Prostate gland (tissue), 2 donors: ENCODE measurements around the gene BCL2L11. TPM values are rescaled to one million over a fixed set of nuclear protein-coding genes. Genes with fewer than 3 reads are reported as not detected.

ENCODE experiments used
- DNase-seq: peaks from one replicate; pipeline ENCODE4 v3.0.0-alpha.2; 2019; ENCODE audit warnings: low spot score
- H3K27ac ChIP-seq, 2 donors: fragments of 200-600 bp; sonication (generic); 2 replicates each; pipeline ENCODE4 v1.5.1; 2017 to 2019
- H3K27me3 ChIP-seq: fragments of 200-600 bp; sonication (generic); replicated peaks from 2 replicates; pipeline ENCODE4 v1.5.1; 2019; ENCODE audit not compliant: insufficient read depth
- H3K36me3 ChIP-seq, 2 donors: fragments of 200-600 bp; sonication (generic); 1 replicate in 1 of 2; 2 replicates in 1 of 2; pipeline versions ENCODE4 v1.5.1 to v1.8.1; 2017 to 2019
- H3K4me1 ChIP-seq: fragments of 200-600 bp; sonication (generic); replicated peaks from 2 replicates; pipeline ENCODE4 v1.5.1; 2019
- H3K4me3 ChIP-seq, 2 donors: fragments of 200-600 bp; sonication (generic); 2 replicates each; pipeline ENCODE4 v1.5.1; 2017 to 2019
- H3K9me3 ChIP-seq: fragments of 200-600 bp; sonication (generic); 2 replicates; pipeline ENCODE4 v1.5.1; 2017
- POLR2A ChIP-seq: fragments of 450-650 bp; IDR thresholded peaks from one replicate; pipeline ENCODE4 v1.6.1; 2016; ENCODE audit warnings: antibody characterized with exemption, mild to moderate bottlenecking
- POLR2AphosphoS5 ChIP-seq: sonication (generic); formaldehyde crosslinking; IDR thresholded peaks from one replicate; pipeline ENCODE4 v1.6.1; 2017; ENCODE audit warnings: antibody characterized with exemption
- WGBS: methylation state at CpG from one replicate; pipeline ENCODE4 v1.1.5; 2018; 5-methylcytosine and 5-hydroxymethylcytosine counted together
- intact Hi-C: fragments of 100-400 bp; cut with DNase I; formaldehyde crosslinking; loops from one replicate; pipeline ENCODE4 v1.14.2; 2022
- total RNA-seq, 2 donors: library from RNA; depleted of rRNA; stranded (reverse); fragments of >200 nt; gene quantifications; one replicate each; pipeline ENCODE4 v1.1.0, GENCODE V29; 2016
- TF ChIP-seq, protein P1 (sequence below), 4 experiments: fragments of 200-600 bp in 2 of 4; fragments of 450-650 bp in 2 of 4; sonication (generic) in 2 of 4; IDR thresholded peaks; 1 replicate in 3 of 4; 2 replicates in 1 of 4; pipeline ENCODE4 v1.5.1; 2016 to 2019; ENCODE audit warnings: antibody characterized with exemption in 4 of 4, mild to moderate bottlenecking in 2 of 4, moderate library complexity in 2 of 4

The BCL2L11 gene
- total RNA-seq, 2 donors from 2014 or later: 28.3 to 55.3 TPM

GRCh38 chr2:111199840-111200239, 79.1 kb downstream of the BCL2L11 start:
- TF ChIP-seq, protein P1, sequence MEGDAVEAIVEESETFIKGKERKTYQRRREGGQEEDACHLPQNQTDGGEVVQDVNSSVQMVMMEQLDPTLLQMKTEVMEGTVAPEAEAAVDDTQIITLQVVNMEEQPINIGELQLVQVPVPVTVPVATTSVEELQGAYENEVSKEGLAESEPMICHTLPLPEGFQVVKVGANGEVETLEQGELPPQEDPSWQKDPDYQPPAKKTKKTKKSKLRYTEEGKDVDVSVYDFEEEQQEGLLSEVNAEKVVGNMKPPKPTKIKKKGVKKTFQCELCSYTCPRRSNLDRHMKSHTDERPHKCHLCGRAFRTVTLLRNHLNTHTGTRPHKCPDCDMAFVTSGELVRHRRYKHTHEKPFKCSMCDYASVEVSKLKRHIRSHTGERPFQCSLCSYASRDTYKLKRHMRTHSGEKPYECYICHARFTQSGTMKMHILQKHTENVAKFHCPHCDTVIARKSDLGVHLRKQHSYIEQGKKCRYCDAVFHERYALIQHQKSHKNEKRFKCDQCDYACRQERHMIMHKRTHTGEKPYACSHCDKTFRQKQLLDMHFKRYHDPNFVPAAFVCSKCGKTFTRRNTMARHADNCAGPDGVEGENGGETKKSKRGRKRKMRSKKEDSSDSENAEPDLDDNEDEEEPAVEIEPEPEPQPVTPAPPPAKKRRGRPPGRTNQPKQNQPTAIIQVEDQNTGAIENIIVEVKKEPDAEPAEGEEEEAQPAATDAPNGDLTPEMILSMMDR (IDR thresholded peaks at IDR 0.05): no peak
- TF ChIP-seq POLR2AphosphoS5 (no peak), POLR2A (no peak)
- no peaks in the 10 kb centered on the region for H3K27me3 ChIP-seq
- intact Hi-C loops: no loop called here

DNA sequence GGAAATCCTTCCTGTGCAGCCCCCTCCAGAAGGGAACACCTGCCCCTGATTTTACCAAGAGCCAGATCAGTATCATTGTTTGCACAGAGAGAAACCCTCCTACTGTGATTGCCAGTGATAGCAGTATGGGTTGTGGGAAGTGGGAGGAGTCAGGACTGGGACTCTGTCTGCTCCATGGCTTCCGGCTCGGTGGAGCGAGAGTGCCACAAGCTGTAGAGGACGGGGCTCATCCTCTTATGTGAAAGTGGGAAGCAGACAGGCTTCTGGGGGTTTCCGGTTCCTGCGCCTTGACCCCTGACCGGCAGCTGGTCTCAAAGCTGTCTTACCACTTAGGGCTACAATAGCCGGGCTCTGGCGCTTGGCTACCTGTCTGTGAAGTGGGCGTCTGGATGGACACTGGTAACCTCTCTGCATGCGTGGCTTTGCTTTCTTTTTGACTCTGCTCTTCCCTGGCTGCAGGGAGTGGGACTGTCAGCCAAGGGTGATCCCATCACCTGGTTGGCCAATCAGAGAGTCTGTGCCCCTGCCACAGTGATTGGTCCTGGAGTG, 79.7 kb downstream of the BCL2L11 start:
- Histone ChIP-seq H3K4me3 (no peak overlapping the region), H3K27ac (no peak overlapping the region), H3K36me3 (no peaks in the 10 kb centered on the region), H3K4me1 (no peaks in the 10 kb centered on the region), H3K9me3 (no peaks in the 10 kb centered on the region), H3K27me3 (no peaks in the 10 kb centered on the region)
- intact Hi-C loops: no loop called here
- WGBS: 87% methylated on average over 10 of the region's 11 CpGs
- DNase-seq: no peak
- TF ChIP-seq POLR2A (no peak), POLR2AphosphoS5 (no peak)
- TF ChIP-seq, protein P1 (IDR thresholded peaks at IDR 0.05): no peak

More at GRCh38 chr2:111199840-111200239, 79.1 kb downstream of the BCL2L11 start:
- peak; percentile 1 for DNase-seq
- Histone ChIP-seq H3K4me3 (no peak overlapping the region), H3K4me1 (no peaks in the 10 kb centered on the region), H3K27ac (no peak overlapping the region), H3K36me3 (no peaks in the 10 kb centered on the region), H3K9me3 (no peaks in the 10 kb centered on the region)
- WGBS: 75% methylated on average over 10 of the region's 10 CpGs

- no peaks in the 10 kb centered on the region for H3K4me1 ChIP-seq
- 91% methylated on average over 4 of the region's 4 CpGs for WGBS
- no peak overlapping the region for H3K4me3 ChIP-seq
- DNase-seq: no peak
- H3K9me3 ChIP-seq: no peaks in the 10 kb centered on the region
- H3K36me3 ChIP-seq: no peaks in the 10 kb centered on the region
- no peak overlapping the region for H3K27ac ChIP-seq
- H3K27me3 ChIP-seq: no peaks in the 10 kb centered on the region
- intact Hi-C loops: no loop called here
- TF ChIP-seq POLR2AphosphoS5 (no peak), POLR2A (no peak)
- TF ChIP-seq, protein P1 (IDR thresholded peaks at IDR 0.05): no peak
Measured at GRCh38 chr2:111201214-111201613, 80.5 kb downstream of the BCL2L11 start.

DNA sequence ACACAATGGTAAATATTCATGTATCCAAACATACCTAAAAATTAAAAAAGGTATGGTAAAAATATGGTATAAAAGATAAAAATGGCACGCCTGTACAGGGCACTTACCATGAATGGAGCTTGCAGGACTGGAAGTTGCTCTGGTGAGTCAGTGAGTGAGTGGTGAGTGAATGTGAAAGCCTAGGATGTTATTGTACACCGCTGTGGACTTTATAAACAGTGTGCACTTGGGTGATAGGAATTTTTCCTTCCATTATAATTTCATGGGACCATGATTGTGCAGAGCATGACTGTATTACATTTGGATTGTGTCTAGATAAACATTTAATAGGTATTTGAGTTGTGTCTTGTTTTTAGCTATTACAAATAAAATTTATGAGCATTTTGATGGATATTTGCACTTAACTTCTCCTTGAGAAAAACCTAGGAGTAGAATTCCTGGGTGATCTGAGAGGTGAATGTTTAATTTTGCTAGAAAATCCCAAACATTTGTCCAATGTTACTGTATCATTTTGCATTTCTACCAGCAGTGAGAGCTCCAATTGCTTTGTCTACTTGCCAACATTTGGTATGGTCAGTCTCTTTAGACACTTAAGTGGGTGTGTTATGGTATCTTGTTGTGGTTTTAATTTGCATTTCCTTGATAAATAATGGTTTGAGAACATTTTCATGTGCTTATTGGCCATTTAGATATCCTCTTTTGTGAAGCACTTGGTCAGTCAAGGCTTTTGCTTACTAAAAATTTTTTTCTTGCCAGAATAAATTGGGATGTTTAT, 81.7 kb downstream of the BCL2L11 start:
- H3K27ac ChIP-seq: no peak overlapping the region
- H3K27me3 ChIP-seq: no peaks in the 10 kb centered on the region
- no peaks in the 10 kb centered on the region for H3K36me3 ChIP-seq
- TF ChIP-seq POLR2A (no peak), POLR2AphosphoS5 (no peak)
- TF ChIP-seq, protein P1 (IDR thresholded peaks at IDR 0.05): no peak
- no peaks in the 10 kb centered on the region for H3K4me1 ChIP-seq
- no peak overlapping the region for H3K4me3 ChIP-seq
- no peaks in the 10 kb centered on the region for H3K9me3 ChIP-seq
- no peak for DNase-seq
- intact Hi-C loops: no loop called here
- 69% methylated on average over 2 of the region's 2 CpGs for WGBS

GRCh38 chr2:111204706-111205105, 84.0 kb downstream of the BCL2L11 start:
- Histone ChIP-seq H3K36me3 (no peaks in the 10 kb centered on the region), H3K27me3 (no peaks in the 10 kb centered on the region), H3K9me3 (no peaks in the 10 kb centered on the region), H3K4me1 (no peaks in the 10 kb centered on the region), H3K27ac (no peak overlapping the region), H3K4me3 (no peak overlapping the region)
- TF ChIP-seq POLR2AphosphoS5 (no peak), POLR2A (no peak)
- TF ChIP-seq, protein P1 (IDR thresholded peaks at IDR 0.05): no peak
- WGBS: 92% methylated on average over 2 of the region's 2 CpGs
- intact Hi-C loops: no loop called here
- no peak for DNase-seq
